ENCODE measurements around the gene LMF2.
"Not testable (repeated sequence)": the region's sequence is repeated elsewhere in the genome, so short reads cannot be mapped to it uniquely, and the experiment has no call there.

Gene LMF2

GRCh38 chr22:50522806-50523438, 15.4 kb upstream of the LMF2 start:
- no peak for TF ChIP-seq CTCF (IDR thresholded peaks at IDR 0.05; ENCODE audit: unreplicated experiment in 3 of 3)
- Mint-ChIP-seq H3K27me3 (ENCODE audit: low read depth) (peaks cover 8% of the 10 kb centered on the region), H3K9me3 (no peaks in the 10 kb centered on the region), H3K36me3 (ENCODE audit: low read depth) (peaks cover 16% of the 10 kb centered on the region), H3K4me3 (peak overlapping the region; percentile 23 to 71 (median 58)), H3K4me1 (peaks cover 6% of the 10 kb centered on the region), H3K27ac (no peak overlapping the region)

GRCh38 chr22:50522208-50522805, 14.8 kb upstream of the LMF2 start:
- Mint-ChIP-seq H3K27me3 (ENCODE audit: low read depth) (peaks cover 2% of the 10 kb centered on the region), H3K9me3 (no peaks in the 10 kb centered on the region), H3K36me3 (ENCODE audit: low read depth) (peaks cover 16% of the 10 kb centered on the region), H3K4me1 (peaks cover 6% of the 10 kb centered on the region), H3K27ac (no peak overlapping the region), H3K4me3 (peak overlapping the region in 1 of 3 experiments; percentile 35)
- no peak for TF ChIP-seq CTCF (IDR thresholded peaks at IDR 0.05; ENCODE audit: unreplicated experiment in 3 of 3)

GRCh38 chr22:50521710-50522109, 14.2 kb upstream of the LMF2 start:
- Mint-ChIP-seq H3K36me3 (ENCODE audit: low read depth) (peaks cover 20% of the 10 kb centered on the region), H3K27ac (no peak overlapping the region), H3K4me3 (peak overlapping the region in 1 of 3 experiments; percentile 35), H3K4me1 (peaks cover 6% of the 10 kb centered on the region), H3K9me3 (no peaks in the 10 kb centered on the region), H3K27me3 (ENCODE audit: low read depth) (no peaks in the 10 kb centered on the region)
- no peak for TF ChIP-seq CTCF (IDR thresholded peaks at IDR 0.05; ENCODE audit: unreplicated experiment in 3 of 3)

- Mint-ChIP-seq H3K9me3 (no peaks in the 10 kb centered on the region), H3K27me3 (ENCODE audit: low read depth) (no peaks in the 10 kb centered on the region), H3K4me3 (no peak overlapping the region), H3K36me3 (ENCODE audit: low read depth) (peaks cover 20% of the 10 kb centered on the region), H3K27ac (no peak overlapping the region), H3K4me1 (peaks cover 6% of the 10 kb centered on the region)
- TF ChIP-seq CTCF (IDR thresholded peaks at IDR 0.05; ENCODE audit: unreplicated experiment in 3 of 3) = no peak
Measured at GRCh38 chr22:50520826-50521453, 13.4 kb upstream of the LMF2 start.

- not testable (repeated sequence) for H3K4me3 Mint-ChIP-seq
- peaks cover 20% of the 10 kb centered on the region for H3K36me3 Mint-ChIP-seq (ENCODE audit: low read depth)
Measured at GRCh38 chr22:50520184-50520583, 12.7 kb upstream of the LMF2 start.

GRCh38 chr22:50519151-50519550, 11.6 kb upstream of the LMF2 start:
- Mint-ChIP-seq H3K27me3 (ENCODE audit: low read depth) (no peaks in the 10 kb centered on the region), H3K36me3 (ENCODE audit: low read depth) (peaks cover 22% of the 10 kb centered on the region), H3K9me3 (no peaks in the 10 kb centered on the region), H3K27ac (no peak overlapping the region), H3K4me3 (no peak overlapping the region), H3K4me1 (no peaks in the 10 kb centered on the region)
- TF ChIP-seq CTCF (IDR thresholded peaks at IDR 0.05; ENCODE audit: unreplicated experiment in 3 of 3) = no peak

More at GRCh38 chr22:50520184-50520583, 12.7 kb upstream of the LMF2 start:
- not testable (repeated sequence) for H3K4me1 Mint-ChIP-seq; H3K27ac Mint-ChIP-seq; H3K27me3 Mint-ChIP-seq (ENCODE audit: low read depth); H3K9me3 Mint-ChIP-seq

All from nephron (organoid).